HEK293 (cell line): Measurements from ENCODE around the gene POLR2H.

Source experiments
- ZBTB21 ChIP-seq: fragments of 450-650 bp; formaldehyde crosslinking; IDR thresholded peaks from 2 replicates; pipeline ENCODE4 v1.5.1; 2017; ENCODE audit warnings: missing biosample characterization, missing genetic modification characterization
- ZNF548 ChIP-seq: fragments of 450-650 bp; formaldehyde crosslinking; IDR thresholded peaks from 2 replicates; pipeline ENCODE4 v1.5.1; 2016; ENCODE audit warnings: missing biosample characterization, missing genetic modification characterization

GRCh38 chr3:184320104-184320445, 41.4 kb upstream of the POLR2H start:
- no peak for TF ChIP-seq ZBTB21 (tag by site-specific recombination)
- TF ChIP-seq ZNF548 (tag by site-specific recombination), result no peak
